Stimulated activated CD4-positive, alpha-beta T cell treated with anti-CD3 and anti-CD28 coated beads, Interleukin-2, amount 100 ng/mL, for 24 hours (primary cell): ENCODE results near the gene DPH5.
A peak's percentile ranks its signal among the peaks of the same experiment; 100 is the strongest.
"Not testable (repeated sequence)": the region's sequence is repeated elsewhere in the genome, so short reads cannot be mapped to it uniquely, and the experiment has no call there.

Experiments used
- DNase-seq, 2 donors: peaks; one replicate each; pipeline ENCODE4 v3.0.0-alpha.2; 2020

The DPH5 gene

GRCh38 chr1:100979631-100980030 lies 46.0 kb downstream of the DPH5 start:
- no peak for DNase-seq

- DNase-seq, result no peak
Measured at GRCh38 chr1:100976936-100977335, 48.6 kb downstream of the DPH5 start.

- DNase-seq, result no peak
Measured at GRCh38 chr1:100972185-100972584, 53.4 kb downstream of the DPH5 start.

- DNase-seq, result no peak
Measured at GRCh38 chr1:100971021-100971420, 54.6 kb downstream of the DPH5 start.

- DNase-seq, result no peak
Measured at GRCh38 chr1:100969327-100969726, 56.3 kb downstream of the DPH5 start.

GRCh38 chr1:100968621-100969020 lies 57.0 kb downstream of the DPH5 start:
- no peak for DNase-seq

- no peak for DNase-seq
Measured at GRCh38 chr1:100960098-100960497, 65.5 kb downstream of the DPH5 start.

- no peak for DNase-seq
Measured at GRCh38 chr1:100959502-100960060, 66.0 kb downstream of the DPH5 start.

- DNase-seq, result no peak
Measured at GRCh38 chr1:100955322-100955721, 70.3 kb downstream of the DPH5 start.

GRCh38 chr1:100953960-100954730 lies 71.4 kb downstream of the DPH5 start:
- DNase-seq, result no peak

- not testable (repeated sequence) for DNase-seq
Measured at GRCh38 chr1:100952970-100953369, 72.6 kb downstream of the DPH5 start.

GRCh38 chr1:100952104-100952745 lies 73.4 kb downstream of the DPH5 start:
- no peak for DNase-seq

GRCh38 chr1:100950781-100951180 lies 74.8 kb downstream of the DPH5 start:
- DNase-seq, result no peak

GRCh38 chr1:100950337-100950736 lies 75.2 kb downstream of the DPH5 start:
- no peak for DNase-seq

- peak; percentile 36 to 43 for DNase-seq
Measured at GRCh38 chr1:100949515-100950158, 75.9 kb downstream of the DPH5 start.

GRCh38 chr1:100948721-100949405 lies 76.7 kb downstream of the DPH5 start:
- DNase-seq, result not testable (repeated sequence)

GRCh38 chr1:100947816-100948215 lies 77.8 kb downstream of the DPH5 start:
- not testable (repeated sequence) for DNase-seq

GRCh38 chr1:100946064-100946463 lies 79.5 kb downstream of the DPH5 start:
- not testable (repeated sequence) for DNase-seq

- DNase-seq, result no peak
Measured at GRCh38 chr1:100943533-100943932, 82.1 kb downstream of the DPH5 start.

GRCh38 chr1:100942304-100943046 lies 83.1 kb downstream of the DPH5 start:
- no peak for DNase-seq

- no peak for DNase-seq
Measured at GRCh38 chr1:100941580-100942216, 83.9 kb downstream of the DPH5 start.

GRCh38 chr1:100941098-100941527 lies 84.5 kb downstream of the DPH5 start:
- peak in 1 of 2 donors; percentile 54 for DNase-seq
